ENCODE data around the gene STPG1. TPM values are rescaled to one million over a fixed set of nuclear protein-coding genes. Genes with fewer than 3 reads are reported as not detected.

STPG1 gene
- total RNA-seq, 1 experiment from 2014 or later: 14.9 TPM

GRCh38 chr1:24321697-24322469 lies 91.7 kb downstream of the STPG1 start:
- DNase-seq: peak; percentile 87
- Histone ChIP-seq H3K36me3 (ENCODE audit: low read depth, low read length) (no peaks in the 10 kb centered on the region), H3K4me2 (ENCODE audit: low read length) (peak overlapping the region; percentile 82), H4K20me1 (ENCODE audit: low read length) (no peaks in the 10 kb centered on the region), H2AFZ (ENCODE audit: low read length) (no peak overlapping the region), H3K27ac (ENCODE audit: low read length) (no peak overlapping the region; the same call in 1 of the 2 replicates), H3K27me3 (ENCODE audit: low read length) (no peaks in the 10 kb centered on the region), H3K9me3 (ENCODE audit: low read length) (no peaks in the 10 kb centered on the region), H3K79me2 (ENCODE audit: low read length) (no peaks in the 10 kb centered on the region), H3K4me3 (ENCODE audit: low read length) (peak overlapping the region; percentile 43; the same call in 1 of the 2 replicates), H3K4me1 (ENCODE audit: insufficient read depth, low read length) (peaks cover 65% of the 10 kb centered on the region), H3K9me2 (replicated peaks; ENCODE audit: low read length) (no peaks in the 10 kb centered on the region), H3K9ac (ENCODE audit: low read length) (peak overlapping the region; percentile 58; the same call in 1 of the 2 replicates), H3F3A (ENCODE audit: low read length, unreplicated experiment) (no peaks in the 10 kb centered on the region)
- ATAC-seq: no peak
- intact Hi-C loops (cut with micrococcal nuclease): no loop called here
- ChIA-PET CTCF (interaction anchor here (0.6 kb wide), 1 partner anchor 118 kb away, joined by 9 read pairs; no protein-coding TSS in a partner anchor), POLR2A (ENCODE audit: unreplicated experiment) (interaction anchor here (0.6 kb wide), 1 partner anchor 44 kb away, joined by 3 read pairs; no protein-coding TSS in a partner anchor)
- no TSS peak for BruUV-seq (replicated peaks)
- TF ChIP-seq EZH2phosphoT487 (IDR thresholded peaks at IDR 0.05; ENCODE audit: borderline replicate concordance, low read length) (no peak), EZH2 (IDR thresholded peaks at IDR 0.05; ENCODE audit: low read length, unreplicated experiment) (no peak), CTCF (conservative IDR thresholded peaks at IDR 0.05; ENCODE audit: low read depth, low read length) (no peak)

- no peak overlapping the region for H2AFZ ChIP-seq (ENCODE audit: low read length)
- no peak for TF ChIP-seq EZH2 (IDR thresholded peaks at IDR 0.05; ENCODE audit: low read length, unreplicated experiment)
- TF ChIP-seq EZH2phosphoT487 (IDR thresholded peaks at IDR 0.05; ENCODE audit: borderline replicate concordance, low read length): no peak
- TF ChIP-seq CTCF (conservative IDR thresholded peaks at IDR 0.05; ENCODE audit: low read depth, low read length): no peak
- ATAC-seq: no peak
- ChIA-PET CTCF (no interaction called here), POLR2A (ENCODE audit: unreplicated experiment) (no interaction called here)
- no peaks in the 10 kb centered on the region for H3K27me3 ChIP-seq (ENCODE audit: low read length)
- no peak for DNase-seq
- intact Hi-C loops (cut with micrococcal nuclease): no loop called here
- H3K9ac ChIP-seq (ENCODE audit: low read length): no peak overlapping the region
- no peak overlapping the region for H3K4me3 ChIP-seq (ENCODE audit: low read length)
- no peaks in the 10 kb centered on the region for H4K20me1 ChIP-seq (ENCODE audit: low read length)
- BruUV-seq (replicated peaks): no TSS peak
- peak overlapping the region; percentile 82; the same call in 1 of the 2 replicates for H3K4me2 ChIP-seq (ENCODE audit: low read length)
- H3K4me1 ChIP-seq (ENCODE audit: insufficient read depth, low read length): peaks cover 72% of the 10 kb centered on the region
- H3K36me3 ChIP-seq (ENCODE audit: low read depth, low read length): no peaks in the 10 kb centered on the region
- no peaks in the 10 kb centered on the region for H3K9me2 ChIP-seq (replicated peaks; ENCODE audit: low read length)
- no peaks in the 10 kb centered on the region for H3K79me2 ChIP-seq (ENCODE audit: low read length)
- no peak overlapping the region for H3K27ac ChIP-seq (ENCODE audit: low read length)
- H3F3A ChIP-seq (ENCODE audit: low read length, unreplicated experiment): no peaks in the 10 kb centered on the region
- no peaks in the 10 kb centered on the region for H3K9me3 ChIP-seq (ENCODE audit: low read length)
Observed at GRCh38 chr1:24321126-24321525, 92.5 kb downstream of the STPG1 start.

- no TSS peak for BruUV-seq (replicated peaks)
- CTCF ChIA-PET: interaction anchor here (0.5 to 1.0 kb wide), 2 partner anchors 64 to 71 kb away, joined by 3 to 4 read pairs; no protein-coding TSS in a partner anchor
- H3K4me1 ChIP-seq (ENCODE audit: insufficient read depth, low read length): peaks cover 72% of the 10 kb centered on the region
Observed at GRCh38 chr1:24319962-24320361, 93.6 kb downstream of the STPG1 start.

More at GRCh38 chr1:24319962-24320361, 93.6 kb downstream of the STPG1 start:
- no peaks in the 10 kb centered on the region for H3K27me3 ChIP-seq (ENCODE audit: low read length)
- intact Hi-C loops (cut with micrococcal nuclease): no loop called here
- no peaks in the 10 kb centered on the region for H4K20me1 ChIP-seq (ENCODE audit: low read length)
- no peaks in the 10 kb centered on the region for H3K36me3 ChIP-seq (ENCODE audit: low read depth, low read length)
- H3F3A ChIP-seq (ENCODE audit: low read length, unreplicated experiment): no peaks in the 10 kb centered on the region
- no peaks in the 10 kb centered on the region for H3K9me3 ChIP-seq (ENCODE audit: low read length)
- peak overlapping the region; percentile 55 for H3K27ac ChIP-seq (ENCODE audit: low read length)
- H3K9ac ChIP-seq (ENCODE audit: low read length): peak overlapping the region; percentile 46
- H3K4me2 ChIP-seq (ENCODE audit: low read length): peak overlapping the region; percentile 82
- H2AFZ ChIP-seq (ENCODE audit: low read length): peak overlapping the region; percentile 48
- TF ChIP-seq CTCF (conservative IDR thresholded peaks at IDR 0.05; ENCODE audit: low read depth, low read length) (no peak), EZH2phosphoT487 (IDR thresholded peaks at IDR 0.05; ENCODE audit: borderline replicate concordance, low read length) (no peak), EZH2 (IDR thresholded peaks at IDR 0.05; ENCODE audit: low read length, unreplicated experiment) (no peak)
- H3K79me2 ChIP-seq (ENCODE audit: low read length): no peaks in the 10 kb centered on the region
- POLR2A ChIA-PET (ENCODE audit: unreplicated experiment): no interaction called here
- no peaks in the 10 kb centered on the region for H3K9me2 ChIP-seq (replicated peaks; ENCODE audit: low read length)
- DNase-seq (no peak), ATAC-seq (no peak)
- H3K4me3 ChIP-seq (ENCODE audit: low read length): peak overlapping the region; percentile 61
